GM18873 (cell line): ENCODE results near the gene OR8D2.
"Not testable (repeated sequence)": the region's sequence is repeated elsewhere in the genome, so short reads cannot be mapped to it uniquely, and the experiment has no call there.

Source experiments
- ATAC-seq: cut with Tn5 transposase; IDR thresholded peaks from one replicate; pipeline ENCODE4 v1.9.1; 2021; ENCODE audit warnings: mild to moderate bottlenecking, moderate library complexity, moderate number of reproducible peaks; ENCODE audit not compliant: unreplicated experiment, low FRiP score

Gene OR8D2

GRCh38 chr11:124296016-124296415 is 24.0 kb downstream of the OR8D2 start:
- no peak for ATAC-seq

GRCh38 chr11:124294687-124295086 is 25.3 kb downstream of the OR8D2 start:
- ATAC-seq = no peak

- ATAC-seq = no peak
These were observed 34.2 kb downstream of the OR8D2 start for GRCh38 chr11:124285610-124286344.

- ATAC-seq = no peak
These were observed 41.7 kb downstream of the OR8D2 start for GRCh38 chr11:124278261-124278660.

- no peak for ATAC-seq
These were observed 42.2 kb downstream of the OR8D2 start for GRCh38 chr11:124277804-124278203.

- ATAC-seq = no peak
These were observed 42.8 kb downstream of the OR8D2 start for GRCh38 chr11:124277207-124277606.

GRCh38 chr11:124276081-124276480 is 43.9 kb downstream of the OR8D2 start:
- no peak for ATAC-seq

GRCh38 chr11:124274000-124274399 is 46.0 kb downstream of the OR8D2 start:
- no peak for ATAC-seq

- not testable (repeated sequence) for ATAC-seq
These were observed 49.1 kb downstream of the OR8D2 start for GRCh38 chr11:124270886-124271285.
